GM19395 (cell line): ENCODE data around the gene PCYOX1L.

Source experiments
- ATAC-seq: cut with Tn5 transposase; IDR thresholded peaks from one replicate; pipeline ENCODE4 v1.9.1; 2021; ENCODE audit warnings: mild to moderate bottlenecking, moderate library complexity; ENCODE audit not compliant: unreplicated experiment

The PCYOX1L gene

GRCh38 chr5:149406203-149406978 lies 48.5 kb downstream of the PCYOX1L start:
- no peak for ATAC-seq

GRCh38 chr5:149406979-149407306 lies 49.1 kb downstream of the PCYOX1L start:
- ATAC-seq, result no peak

- no peak for ATAC-seq
Observed at GRCh38 chr5:149407323-149408251, 49.7 kb downstream of the PCYOX1L start.

- no peak for ATAC-seq
Observed at GRCh38 chr5:149408252-149409099, 50.6 kb downstream of the PCYOX1L start.

GRCh38 chr5:149409268-149409948 lies 51.6 kb downstream of the PCYOX1L start:
- no peak for ATAC-seq

- ATAC-seq, result no peak
Observed at GRCh38 chr5:149410071-149410470, 52.2 kb downstream of the PCYOX1L start.

- no peak for ATAC-seq
Observed at GRCh38 chr5:149410721-149411432, 53.0 kb downstream of the PCYOX1L start.

GRCh38 chr5:149411738-149412519 lies 54.1 kb downstream of the PCYOX1L start:
- ATAC-seq, result no peak

- ATAC-seq, result no peak
Observed at GRCh38 chr5:149412783-149413476, 55.1 kb downstream of the PCYOX1L start.

- no peak for ATAC-seq
Observed at GRCh38 chr5:149413477-149414210, 55.8 kb downstream of the PCYOX1L start.

GRCh38 chr5:149414405-149415065 lies 56.7 kb downstream of the PCYOX1L start:
- no peak for ATAC-seq

GRCh38 chr5:149415066-149415967 lies 57.5 kb downstream of the PCYOX1L start:
- no peak for ATAC-seq

GRCh38 chr5:149416987-149417710 lies 59.3 kb downstream of the PCYOX1L start:
- ATAC-seq, result no peak

- ATAC-seq, result no peak
Observed at GRCh38 chr5:149417711-149418368, 60.0 kb downstream of the PCYOX1L start.

GRCh38 chr5:149418910-149419531 lies 61.2 kb downstream of the PCYOX1L start:
- no peak for ATAC-seq
